ENCODE results near the gene ADAMTSL1. TPM values are rescaled to one million over a fixed set of nuclear protein-coding genes. Genes with fewer than 3 reads are reported as not detected.

ADAMTSL1 gene
- total RNA-seq, 6 experiments from 2014 or later = 0.73 to 2.1 (median 0.89) TPM

DNA sequence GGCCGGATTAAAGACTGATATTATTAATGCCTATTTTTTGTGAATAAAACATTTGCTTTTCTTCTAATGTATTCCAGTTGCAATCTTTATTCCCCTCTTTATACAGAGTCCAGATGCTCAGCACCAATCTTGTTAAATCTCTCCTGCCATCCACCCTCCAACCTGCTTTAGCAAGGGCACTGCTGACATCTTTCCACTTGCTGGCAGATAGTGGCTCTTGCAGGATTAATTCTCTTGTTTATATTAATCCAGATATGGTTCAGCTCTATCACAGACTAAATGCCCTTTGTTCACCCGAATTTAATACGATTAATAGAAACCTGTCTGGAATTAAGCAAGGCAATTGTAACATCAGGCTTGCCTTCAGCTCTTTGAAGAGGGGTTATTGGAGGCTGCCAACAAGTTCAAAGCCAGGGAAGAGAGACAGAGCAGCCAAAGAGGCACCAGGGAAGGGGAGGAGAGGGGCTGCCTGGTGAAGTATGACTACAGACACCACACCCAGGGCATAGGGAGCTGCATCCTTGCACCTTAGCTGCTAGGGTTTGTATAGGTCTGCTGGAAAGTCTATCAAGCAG lies 322.8 kb downstream of the ADAMTSL1 start:
- WGBS (ENCODE audit: insufficient coverage, low coverage, low lambda C conversion rate, missing lambda C conversion rate) = 58% methylated on average over 3 of the region's 3 CpGs
- Histone ChIP-seq H3K36me3 (no peaks in the 10 kb centered on the region), H3K4me1 (no peaks in the 10 kb centered on the region), H3K9me3 (no peaks in the 10 kb centered on the region), H3K4me3 (no peak overlapping the region), H3K27me3 (no peaks in the 10 kb centered on the region), H3K27ac (no peak overlapping the region)
- TF ChIP-seq POLR2A (IDR thresholded peaks at IDR 0.05) = no peak
- TF ChIP-seq CTCF (IDR thresholded peaks at IDR 0.05) = no peak
- ATAC-seq = no peak
- intact Hi-C loops (cut with DNase I) = loop anchor here in 1 of 2 donors (10.0 kb wide), 1 partner anchor 542 kb away; no protein-coding TSS in a partner anchor
- no peak for DNase-seq

GRCh38 chr9:18798106-18798505 lies 324.2 kb downstream of the ADAMTSL1 start:
- ATAC-seq = no peak
- 22% methylated on average over 1 of the region's 1 CpG for WGBS (ENCODE audit: insufficient coverage, low coverage, low lambda C conversion rate, missing lambda C conversion rate)
- H3K9me3 ChIP-seq = no peaks in the 10 kb centered on the region
- intact Hi-C loops (cut with DNase I) = loop anchor here in 1 of 2 donors (10.0 kb wide), 1 partner anchor 543 kb away; no protein-coding TSS in a partner anchor
- no peaks in the 10 kb centered on the region for H3K27me3 ChIP-seq
- no peaks in the 10 kb centered on the region for H3K36me3 ChIP-seq
- no peak for DNase-seq
- no peak for TF ChIP-seq POLR2A (IDR thresholded peaks at IDR 0.05)
- TF ChIP-seq CTCF (IDR thresholded peaks at IDR 0.05) = no peak
- H3K27ac ChIP-seq = no peak overlapping the region
- H3K4me3 ChIP-seq = no peak overlapping the region
- H3K4me1 ChIP-seq = no peaks in the 10 kb centered on the region

DNA sequence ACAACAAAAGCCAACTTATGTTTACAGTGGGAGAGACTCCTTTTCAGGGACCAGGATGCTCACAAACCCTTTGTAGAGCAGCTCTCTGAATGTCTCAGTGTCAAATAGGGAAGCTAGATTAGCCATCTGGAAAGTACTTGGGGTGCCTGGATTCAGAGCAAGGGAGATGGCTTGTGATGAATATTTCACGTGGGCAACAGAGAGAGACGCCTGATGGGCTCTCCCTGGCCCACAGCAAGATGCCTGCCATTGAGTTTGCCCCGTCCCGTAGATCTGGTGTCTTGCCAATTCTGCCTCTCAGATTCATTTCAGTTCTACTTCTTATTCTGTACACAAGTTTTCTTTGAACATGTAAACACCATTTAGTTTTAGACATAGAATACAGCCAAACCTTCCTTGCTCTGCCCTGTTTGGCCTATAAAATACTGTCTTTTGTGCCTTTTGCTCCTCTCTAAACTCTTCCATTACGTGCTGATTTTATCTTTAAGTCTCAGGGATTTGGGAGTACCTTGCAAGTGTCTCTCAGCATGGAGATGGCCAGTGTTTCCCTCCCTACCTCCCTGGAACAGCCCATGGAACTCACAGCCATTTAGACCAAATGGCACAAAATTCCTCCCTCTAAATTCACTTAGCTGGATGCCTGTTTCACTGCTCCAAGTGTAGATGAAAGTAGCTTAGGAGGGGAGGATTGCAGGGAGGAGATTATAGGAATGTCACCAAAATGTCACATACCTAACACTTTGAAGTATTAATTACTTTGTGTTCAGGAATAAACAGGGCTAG lies 324.7 kb downstream of the ADAMTSL1 start:
- TF ChIP-seq POLR2A (IDR thresholded peaks at IDR 0.05) (no peak), CTCF (IDR thresholded peaks at IDR 0.05) (no peak)
- no peaks in the 10 kb centered on the region for H3K27me3 ChIP-seq
- H3K9me3 ChIP-seq = no peaks in the 10 kb centered on the region
- H3K27ac ChIP-seq = no peak overlapping the region
- intact Hi-C loops (cut with DNase I) = loop anchor here in 1 of 2 donors (10.0 kb wide), 1 partner anchor 544 kb away; no protein-coding TSS in a partner anchor
- no peak for DNase-seq
- no peaks in the 10 kb centered on the region for H3K4me1 ChIP-seq
- ATAC-seq = no peak
- H3K4me3 ChIP-seq = no peak overlapping the region
- 76% methylated on average over 4 of the region's 5 CpGs for WGBS (ENCODE audit: insufficient coverage, low coverage, low lambda C conversion rate, missing lambda C conversion rate)
- no peaks in the 10 kb centered on the region for H3K36me3 ChIP-seq

GRCh38 chr9:18799428-18799827 lies 325.5 kb downstream of the ADAMTSL1 start:
- no peak overlapping the region for H3K27ac ChIP-seq
- TF ChIP-seq POLR2A (IDR thresholded peaks at IDR 0.05) = no peak
- TF ChIP-seq CTCF (IDR thresholded peaks at IDR 0.05) = no peak
- ATAC-seq (no peak), DNase-seq (no peak)
- H3K4me1 ChIP-seq = no peaks in the 10 kb centered on the region
- H3K27me3 ChIP-seq = no peaks in the 10 kb centered on the region
- H3K4me3 ChIP-seq = no peak overlapping the region
- 71% methylated on average over 2 of the region's 2 CpGs for whole genome bisulfite sequencing (ENCODE audit: insufficient coverage, low coverage, low lambda C conversion rate, missing lambda C conversion rate)
- intact Hi-C loops (cut with DNase I) = loop anchor here in 1 of 2 donors (10.0 kb wide), 1 partner anchor 545 kb away; no protein-coding TSS in a partner anchor
- no peaks in the 10 kb centered on the region for H3K9me3 ChIP-seq
- no peaks in the 10 kb centered on the region for H3K36me3 ChIP-seq

All from right lobe of liver (tissue), 6 donors.